GM18526 (cell line): ENCODE measurements around the gene GRAMD1B.

Source experiments
- POLR2A ChIP-seq: IDR thresholded peaks from 3 replicates; pipeline ENCODE4 v1.6.1; 2011; ENCODE audit not compliant: insufficient read length; ENCODE audit errors: extremely low read depth

GRAMD1B gene

DNA sequence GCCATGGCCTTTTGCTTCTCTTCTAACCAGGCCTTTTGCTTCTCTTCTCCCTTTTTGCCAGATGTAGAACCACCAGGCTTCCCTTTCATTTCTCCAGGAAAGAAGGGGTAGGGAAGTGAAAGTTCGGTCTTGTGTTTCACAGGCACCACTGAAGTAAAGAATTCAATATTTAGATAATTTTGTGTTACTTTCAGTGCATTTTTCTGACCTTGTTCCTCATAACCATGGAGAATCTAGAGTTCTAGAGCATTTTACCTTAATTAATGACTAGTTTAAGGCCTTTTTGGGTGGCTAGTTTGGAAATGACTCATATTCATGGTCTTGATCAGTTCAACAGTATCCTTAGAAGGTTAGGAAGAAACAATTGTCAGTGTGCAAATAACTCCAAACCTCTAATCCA lies 22.7 kb downstream of the GRAMD1B start:
- no peak for TF ChIP-seq POLR2A

- TF ChIP-seq POLR2A, result no peak
These were observed 24.1 kb downstream of the GRAMD1B start for GRCh38 chr11:123454060-123454651.

DNA sequence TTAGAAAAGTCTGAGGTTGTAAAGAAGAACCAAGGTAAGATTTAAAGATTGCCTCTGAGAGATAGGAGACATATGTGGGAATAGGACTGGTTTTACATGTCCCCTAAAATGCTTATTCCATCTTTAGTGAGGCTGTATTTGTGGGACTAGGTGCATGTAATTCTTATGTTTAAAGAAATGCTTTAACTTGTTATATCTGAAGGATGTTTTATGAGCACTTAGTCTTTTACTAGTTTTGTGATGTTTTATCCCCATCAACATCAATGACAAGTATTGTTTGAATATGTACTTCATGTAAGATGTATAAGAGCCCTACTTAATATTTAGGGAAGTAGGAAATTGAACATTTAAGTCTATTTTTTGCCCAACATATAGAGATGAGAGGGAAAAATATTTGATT lies 24.7 kb downstream of the GRAMD1B start:
- TF ChIP-seq POLR2A, result no peak

GRCh38 chr11:123457187-123457770 lies 27.2 kb downstream of the GRAMD1B start:
- no peak for TF ChIP-seq POLR2A

DNA sequence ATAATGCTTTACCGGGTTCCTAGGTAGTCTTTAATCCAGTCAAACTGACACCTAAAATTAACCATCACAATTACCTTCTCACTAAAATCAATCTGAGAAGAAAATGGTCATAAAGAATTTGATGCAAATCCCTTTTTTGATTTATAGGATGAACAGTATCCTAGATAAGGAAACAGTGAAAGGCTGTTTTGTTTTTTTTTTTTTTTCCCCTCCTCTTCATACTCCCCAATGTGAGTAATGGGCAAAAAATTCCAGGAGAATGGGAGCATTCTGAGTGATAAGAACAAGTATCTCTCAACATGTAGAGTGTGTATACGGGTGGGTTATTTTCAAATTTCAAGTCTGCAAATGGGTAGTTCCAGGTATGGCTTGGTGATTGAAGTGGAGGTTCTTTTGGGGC lies 28.4 kb downstream of the GRAMD1B start:
- TF ChIP-seq POLR2A, result no peak

DNA sequence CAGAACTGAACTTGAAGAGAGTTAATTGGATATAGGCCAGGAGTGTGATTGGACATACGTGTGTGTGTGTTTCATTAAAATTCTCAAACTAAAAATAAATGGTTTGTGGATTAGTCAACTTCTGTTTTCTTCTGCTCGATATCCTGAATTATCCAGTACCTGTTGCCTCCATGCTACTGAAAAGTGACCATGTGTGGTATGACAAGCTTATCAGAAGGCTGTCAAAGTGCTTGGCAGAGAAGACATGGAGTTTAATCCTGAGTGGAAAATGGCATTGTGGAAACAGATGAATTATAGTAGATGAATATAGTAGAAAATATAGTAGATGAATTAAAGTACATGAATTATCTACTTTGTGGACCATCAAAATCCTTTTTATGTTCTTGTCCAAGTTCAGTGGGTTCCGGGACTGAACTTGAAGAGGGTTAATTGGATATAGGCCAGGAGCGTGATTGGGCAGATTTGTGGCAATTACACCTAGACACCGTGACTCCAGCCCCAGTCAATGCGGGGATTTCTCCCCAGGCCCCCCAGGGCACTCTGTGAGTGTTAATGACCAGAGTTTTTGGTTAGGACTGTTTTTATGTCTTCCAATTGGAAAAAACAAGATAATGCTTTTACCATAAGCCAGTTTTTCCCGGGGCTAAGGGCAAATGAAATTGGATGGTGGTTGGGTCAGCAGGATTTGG lies 30.1 kb downstream of the GRAMD1B start:
- no peak for TF ChIP-seq POLR2A

DNA sequence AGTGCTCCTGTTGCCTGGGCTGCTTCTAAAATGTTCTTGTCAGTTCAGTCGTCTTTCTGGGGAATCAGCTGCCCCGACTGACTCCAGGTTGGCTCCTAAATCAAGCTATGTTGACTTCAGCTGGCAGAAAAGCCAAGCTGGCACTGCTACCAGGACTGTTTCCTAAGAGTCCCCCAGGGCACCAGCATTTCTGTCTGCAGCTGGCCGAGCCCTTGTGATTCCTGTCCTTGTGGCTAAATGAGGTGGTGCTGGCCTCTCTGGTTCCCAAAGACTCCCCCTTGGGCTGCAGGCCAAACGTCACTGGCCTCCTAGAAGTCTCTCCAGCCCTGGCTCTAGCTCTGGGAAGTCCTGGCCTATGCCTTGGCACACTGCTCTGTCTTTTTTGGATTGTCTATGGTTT lies 31.1 kb downstream of the GRAMD1B start:
- TF ChIP-seq POLR2A, result no peak

DNA sequence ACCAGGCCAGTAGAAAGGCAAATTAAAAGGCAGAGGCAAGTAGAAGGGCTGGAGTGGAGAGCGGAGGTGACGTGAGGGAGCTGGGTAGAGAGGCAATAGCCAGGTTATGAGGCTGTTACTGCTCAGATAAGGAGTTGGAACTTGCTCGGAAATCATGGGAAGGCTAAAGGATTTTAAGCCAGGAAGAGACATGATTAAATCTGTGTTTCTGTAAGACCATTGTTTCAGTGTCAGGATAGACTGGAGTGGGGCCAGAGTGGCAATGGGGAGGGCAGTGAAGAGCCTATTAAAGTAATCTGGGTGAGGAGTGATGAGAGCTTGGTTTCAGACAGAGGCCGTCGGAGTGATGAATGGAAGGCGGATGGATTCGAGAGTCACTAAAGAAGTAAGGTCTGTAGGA lies 39.0 kb downstream of the GRAMD1B start:
- TF ChIP-seq POLR2A, result no peak

DNA sequence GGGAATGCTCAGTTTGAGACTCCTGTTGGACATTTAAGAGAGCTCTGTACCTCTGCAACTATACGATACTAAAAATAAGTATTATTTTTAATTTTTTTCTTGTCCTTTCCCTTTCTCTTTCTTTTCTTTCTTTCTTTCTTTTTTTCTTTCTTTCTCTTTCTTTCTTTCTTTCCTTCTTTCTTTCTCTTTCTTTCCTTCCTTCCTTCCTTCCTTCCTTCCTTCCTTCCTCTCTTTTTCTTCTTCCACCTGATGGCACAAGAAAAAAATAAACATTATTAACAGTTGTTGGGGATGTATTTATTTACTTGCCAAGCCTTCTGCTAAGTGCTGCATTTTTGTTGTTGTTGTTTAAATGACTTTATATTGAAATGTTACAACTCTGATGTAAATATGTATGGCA lies 39.5 kb downstream of the GRAMD1B start:
- no peak for TF ChIP-seq POLR2A

DNA sequence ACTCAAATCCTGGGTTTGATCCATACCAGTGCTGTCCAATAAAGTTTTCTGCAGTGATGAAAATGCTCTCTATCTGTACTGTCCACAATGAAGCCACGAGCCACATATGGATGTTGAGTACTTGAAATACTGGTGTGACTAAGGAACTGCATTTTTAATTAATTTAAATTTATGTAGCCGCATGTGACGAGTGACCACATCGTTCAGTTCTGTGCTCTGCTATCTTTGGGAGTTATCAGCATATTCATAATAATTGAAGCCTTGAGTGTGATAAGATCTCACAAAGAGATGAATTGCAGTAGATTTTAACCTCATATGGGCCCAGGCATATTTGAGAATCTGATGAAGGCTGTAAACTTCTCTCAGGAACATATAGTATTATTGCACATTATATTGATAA lies 40.8 kb downstream of the GRAMD1B start:
- no peak for TF ChIP-seq POLR2A

DNA sequence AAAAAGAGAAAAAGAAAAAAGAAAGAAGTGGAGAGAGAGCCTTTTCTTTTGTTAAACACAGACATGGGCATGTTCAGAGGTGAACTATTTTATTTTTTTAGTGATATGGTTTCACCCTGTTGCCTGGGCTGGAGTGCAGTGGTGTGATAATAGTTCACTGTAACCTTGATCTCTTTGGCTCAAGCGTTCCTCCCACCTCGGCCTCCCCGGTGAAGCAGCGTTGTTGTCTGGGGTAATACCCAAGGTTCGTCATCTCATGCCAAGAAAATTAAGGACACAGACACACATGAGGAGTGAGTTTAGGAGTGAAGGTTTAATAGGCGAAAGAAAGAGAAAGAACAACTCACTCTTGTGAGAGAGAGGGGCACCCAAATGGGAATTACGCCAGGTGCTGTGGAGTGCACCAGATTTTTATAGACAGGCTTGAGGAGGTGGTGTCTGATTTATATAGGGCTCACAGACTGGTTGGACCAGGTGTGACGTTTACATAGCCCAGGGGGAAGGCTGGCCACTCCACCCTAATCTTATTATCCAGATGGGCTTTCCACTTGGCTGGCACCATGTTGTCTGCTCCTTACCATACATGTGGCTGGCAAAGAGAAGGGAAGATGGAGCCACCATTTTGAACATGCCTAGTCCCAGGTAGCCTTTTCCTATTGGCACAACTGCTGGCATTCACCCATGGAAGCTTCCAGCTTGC lies 42.3 kb downstream of the GRAMD1B start:
- no peak for TF ChIP-seq POLR2A

DNA sequence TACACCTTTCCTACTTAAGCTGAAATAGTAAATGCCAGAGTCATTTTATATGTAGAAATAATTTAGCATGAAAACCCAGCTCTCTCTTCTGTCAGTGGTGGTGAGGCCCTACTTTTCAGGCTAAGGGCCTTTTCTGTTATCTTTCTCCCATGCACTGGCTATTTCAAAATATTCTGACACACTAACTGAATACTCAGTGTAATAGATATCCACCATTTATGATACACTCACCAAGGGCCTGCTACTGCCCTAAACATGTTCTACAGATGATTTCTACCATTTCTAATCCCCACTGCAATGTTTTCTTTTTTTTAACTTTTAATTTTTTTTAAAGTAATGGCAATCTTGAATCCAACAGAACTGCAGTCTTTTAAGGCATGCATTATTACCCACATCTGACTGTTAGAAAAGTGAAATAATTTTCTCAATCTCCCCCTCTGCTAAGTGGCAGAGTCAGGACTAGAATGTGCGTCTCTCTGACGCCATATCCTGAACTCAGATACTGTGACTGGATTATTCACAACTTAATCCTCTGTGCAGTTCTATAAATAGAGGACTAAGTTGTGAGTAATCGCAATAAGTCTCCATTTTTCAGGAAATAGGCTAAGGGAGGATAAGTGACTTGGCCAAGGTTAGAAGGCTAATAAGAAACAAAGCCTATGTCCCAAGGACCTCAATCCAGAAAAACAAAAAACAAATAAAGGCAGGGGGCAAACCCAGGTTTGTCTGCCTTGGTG lies 44.0 kb downstream of the GRAMD1B start:
- TF ChIP-seq POLR2A, result no peak

GRCh38 chr11:123474994-123475393 lies 44.9 kb downstream of the GRAMD1B start:
- no peak for TF ChIP-seq POLR2A

GRCh38 chr11:123475469-123475868 lies 45.4 kb downstream of the GRAMD1B start:
- no peak for TF ChIP-seq POLR2A

DNA sequence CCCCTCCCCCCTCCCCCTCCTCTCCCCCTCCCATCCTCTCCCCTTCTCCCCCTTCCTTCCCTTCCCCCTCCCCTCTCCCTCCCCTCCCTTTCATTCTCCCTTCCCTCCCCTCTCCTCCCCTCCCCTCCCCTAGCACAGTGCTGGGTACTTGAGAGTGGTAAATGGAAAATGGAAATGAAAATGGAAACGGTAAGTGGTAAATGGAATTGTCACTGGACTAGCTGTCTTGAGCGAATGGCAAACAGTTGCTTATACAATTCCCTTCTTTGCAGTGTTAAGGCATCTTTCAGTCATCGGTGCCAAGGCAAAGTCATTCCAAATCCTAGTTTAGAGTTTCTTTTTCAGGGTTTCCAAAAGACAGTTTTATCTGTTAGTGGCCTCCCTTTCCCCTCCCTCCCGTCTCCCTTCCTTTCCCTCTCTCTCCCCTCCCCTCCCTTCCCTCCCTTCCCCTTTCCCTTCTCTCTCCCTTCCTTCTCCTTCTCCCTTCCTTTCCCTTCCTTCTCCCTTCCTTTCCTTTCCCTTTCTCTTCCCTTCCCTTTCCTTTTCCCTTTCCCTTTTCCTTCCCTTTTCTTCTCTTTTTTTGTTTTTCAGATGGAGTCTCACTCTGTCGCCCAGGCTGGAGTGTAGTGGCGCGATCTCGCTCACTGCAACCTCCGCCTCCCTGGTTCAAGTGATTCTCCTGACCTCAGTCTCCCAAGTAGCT lies 47.3 kb downstream of the GRAMD1B start:
- no peak for TF ChIP-seq POLR2A
